PFSK-1 (cell line): ENCODE measurements around the gene COL6A2.

Source experiments
- SIN3A ChIP-seq: IDR thresholded peaks from 2 replicates; pipeline ENCODE4 v1.6.1; 2012; ENCODE audit warnings: mild to moderate bottlenecking, low read length, moderate library complexity, borderline replicate concordance; ENCODE audit not compliant: insufficient read depth
- TF ChIP-seq, protein P1 (sequence below), 2 experiments: IDR thresholded peaks; 2 replicates each; pipeline versions ENCODE4 v1.6.1 to v1.8.0; 2011 to 2012; ENCODE audit warnings: low read depth in 2 of 2, low read length in 2 of 2, control low read depth in 1 of 2, inconsistent platforms in 1 of 2, mild to moderate bottlenecking in 1 of 2, moderate library complexity in 1 of 2; ENCODE audit not compliant: insufficient read depth in 1 of 2

DNA sequence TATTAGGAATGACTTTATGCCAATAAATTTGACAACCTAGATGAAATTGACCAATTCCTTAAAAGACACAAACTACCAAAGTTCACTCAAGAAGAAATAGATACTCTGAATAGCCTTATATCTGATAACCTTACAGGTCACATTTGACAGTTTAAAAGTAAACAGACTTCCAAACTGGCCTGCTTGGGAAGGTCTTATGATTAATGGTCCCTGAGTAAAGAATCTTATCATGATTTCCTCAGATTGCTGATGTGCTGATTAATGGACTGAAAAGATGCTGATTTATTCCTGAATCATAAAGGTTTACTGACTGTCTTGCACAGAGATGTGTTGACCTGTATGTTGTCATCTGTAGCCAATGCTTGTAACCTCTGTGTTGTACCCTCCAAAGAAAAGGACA is 67.2 kb downstream of the COL6A2 start:
- TF ChIP-seq, protein P1, sequence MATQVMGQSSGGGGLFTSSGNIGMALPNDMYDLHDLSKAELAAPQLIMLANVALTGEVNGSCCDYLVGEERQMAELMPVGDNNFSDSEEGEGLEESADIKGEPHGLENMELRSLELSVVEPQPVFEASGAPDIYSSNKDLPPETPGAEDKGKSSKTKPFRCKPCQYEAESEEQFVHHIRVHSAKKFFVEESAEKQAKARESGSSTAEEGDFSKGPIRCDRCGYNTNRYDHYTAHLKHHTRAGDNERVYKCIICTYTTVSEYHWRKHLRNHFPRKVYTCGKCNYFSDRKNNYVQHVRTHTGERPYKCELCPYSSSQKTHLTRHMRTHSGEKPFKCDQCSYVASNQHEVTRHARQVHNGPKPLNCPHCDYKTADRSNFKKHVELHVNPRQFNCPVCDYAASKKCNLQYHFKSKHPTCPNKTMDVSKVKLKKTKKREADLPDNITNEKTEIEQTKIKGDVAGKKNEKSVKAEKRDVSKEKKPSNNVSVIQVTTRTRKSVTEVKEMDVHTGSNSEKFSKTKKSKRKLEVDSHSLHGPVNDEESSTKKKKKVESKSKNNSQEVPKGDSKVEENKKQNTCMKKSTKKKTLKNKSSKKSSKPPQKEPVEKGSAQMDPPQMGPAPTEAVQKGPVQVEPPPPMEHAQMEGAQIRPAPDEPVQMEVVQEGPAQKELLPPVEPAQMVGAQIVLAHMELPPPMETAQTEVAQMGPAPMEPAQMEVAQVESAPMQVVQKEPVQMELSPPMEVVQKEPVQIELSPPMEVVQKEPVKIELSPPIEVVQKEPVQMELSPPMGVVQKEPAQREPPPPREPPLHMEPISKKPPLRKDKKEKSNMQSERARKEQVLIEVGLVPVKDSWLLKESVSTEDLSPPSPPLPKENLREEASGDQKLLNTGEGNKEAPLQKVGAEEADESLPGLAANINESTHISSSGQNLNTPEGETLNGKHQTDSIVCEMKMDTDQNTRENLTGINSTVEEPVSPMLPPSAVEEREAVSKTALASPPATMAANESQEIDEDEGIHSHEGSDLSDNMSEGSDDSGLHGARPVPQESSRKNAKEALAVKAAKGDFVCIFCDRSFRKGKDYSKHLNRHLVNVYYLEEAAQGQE (IDR thresholded peaks at IDR 0.05; ENCODE audit: insufficient read depth in 1 of 2, low read depth in 2 of 2, low read length in 2 of 2) = no peak
- TF ChIP-seq SIN3A = no peak
